DOHH2 (cell line): ENCODE results near the gene PCDH9.

Source experiments
- H3F3A ChIP-seq: fragments of 200-600 bp; sonication (generic), shearing (Covaris generic); 2 replicates; pipeline ENCODE4 v1.6.0; 2016; ENCODE audit warnings: antibody characterized with exemption, mild to moderate bottlenecking; ENCODE audit not compliant: control insufficient read depth, insufficient read depth
- H3K27ac ChIP-seq: fragments of 200-600 bp; sonication (generic); 2 replicates; pipeline ENCODE4 v1.5.1; 2014; ENCODE audit warnings: low read depth, mild to moderate bottlenecking, low read length, moderate library complexity
- H3K27me3 ChIP-seq: fragments of 200-600 bp; sonication (generic); 2 replicates; pipeline ENCODE4 v1.6.1; 2014; ENCODE audit warnings: mild to moderate bottlenecking, low read length, mixed read lengths; ENCODE audit not compliant: control insufficient read depth
- H3K36me3 ChIP-seq: fragments of 200-600 bp; sonication (generic); 2 replicates; pipeline ENCODE4 v1.6.1; 2014; ENCODE audit warnings: mild to moderate bottlenecking, low read length, moderate library complexity, mixed read lengths; ENCODE audit not compliant: control insufficient read depth
- H3K4me1 ChIP-seq: fragments of 200-600 bp; sonication (generic); 2 replicates; pipeline ENCODE4 v1.6.1; 2014; ENCODE audit warnings: mild to moderate bottlenecking, low read length, mixed read lengths; ENCODE audit not compliant: control insufficient read depth
- H3K4me2 ChIP-seq: fragments of 200-600 bp; sonication (generic); 2 replicates; pipeline ENCODE4 v1.6.0; 2014; ENCODE audit warnings: mild to moderate bottlenecking, low read length, moderate library complexity
- H3K4me3 ChIP-seq: fragments of 200-600 bp; sonication (generic); 2 replicates; pipeline ENCODE4 v1.5.1; 2014; ENCODE audit warnings: mild to moderate bottlenecking, low read length, mixed read lengths
- H3K79me2 ChIP-seq: fragments of 200-600 bp; sonication (generic); 2 replicates; pipeline ENCODE4 v1.6.1; 2014; ENCODE audit warnings: mild to moderate bottlenecking, low read length, mixed read lengths; ENCODE audit not compliant: control insufficient read depth
- H3K9me2 ChIP-seq: fragments of 200-600 bp; sonication (generic); replicated peaks from 2 replicates; pipeline ENCODE4 v1.6.1; 2014; ENCODE audit warnings: mild to moderate bottlenecking, low read length, mixed read lengths; ENCODE audit not compliant: control insufficient read depth
- H3K9me3 ChIP-seq: fragments of 200-600 bp; sonication (generic); 2 replicates; pipeline ENCODE4 v1.6.1; 2014; ENCODE audit warnings: antibody characterized with exemption, low read length, mixed read lengths; ENCODE audit not compliant: control insufficient read depth, insufficient read depth
- H4K20me1 ChIP-seq: fragments of 200-600 bp; sonication (generic); 2 replicates; pipeline ENCODE4 v1.6.0; 2014; ENCODE audit warnings: low read depth, mild to moderate bottlenecking, antibody characterized with exemption, low read length, moderate library complexity; ENCODE audit not compliant: control insufficient read depth, insufficient read depth
- CTCF ChIP-seq: fragments of 200-600 bp; sonication (generic); IDR thresholded peaks from one replicate; pipeline ENCODE4 v1.5.1; 2014; ENCODE audit warnings: antibody characterized with exemption, mild to moderate bottlenecking, low read depth, low read length; ENCODE audit not compliant: poor library complexity, severe bottlenecking
- EZH2phosphoT487 ChIP-seq: fragments of 200-600 bp; sonication (generic); IDR thresholded peaks from 2 replicates; pipeline ENCODE4 v1.6.1; 2017; ENCODE audit warnings: borderline replicate concordance, mild to moderate bottlenecking, antibody characterized with exemption, low read length, moderate library complexity, mixed read lengths

The PCDH9 gene

GRCh38 chr13:66829803-66830202, 400.3 kb downstream of the PCDH9 start:
- Histone ChIP-seq H3K9me2 (no peaks in the 10 kb centered on the region), H3K9me3 (no peaks in the 10 kb centered on the region), H3K27ac (no peak overlapping the region), H3K4me2 (no peak overlapping the region), H3K4me1 (peaks cover 15% of the 10 kb centered on the region), H4K20me1 (no peaks in the 10 kb centered on the region), H3K36me3 (no peaks in the 10 kb centered on the region), H3K79me2 (no peaks in the 10 kb centered on the region), H3K27me3 (no peaks in the 10 kb centered on the region), H3K4me3 (no peak overlapping the region), H3F3A (no peaks in the 10 kb centered on the region)
- TF ChIP-seq EZH2phosphoT487, result no peak
- no peak for TF ChIP-seq CTCF

- Histone ChIP-seq H3K36me3 (no peaks in the 10 kb centered on the region), H3K9me3 (no peaks in the 10 kb centered on the region), H3K27me3 (no peaks in the 10 kb centered on the region), H3K27ac (no peak overlapping the region), H3F3A (no peaks in the 10 kb centered on the region), H3K4me2 (no peak overlapping the region), H3K4me3 (no peak overlapping the region), H4K20me1 (no peaks in the 10 kb centered on the region), H3K9me2 (no peaks in the 10 kb centered on the region), H3K4me1 (peaks cover 10% of the 10 kb centered on the region), H3K79me2 (no peaks in the 10 kb centered on the region)
- TF ChIP-seq CTCF (no peak), EZH2phosphoT487 (no peak)
These were observed 403.7 kb downstream of the PCDH9 start for GRCh38 chr13:66826398-66826797.

- Histone ChIP-seq H3K4me2 (no peak overlapping the region), H4K20me1 (no peaks in the 10 kb centered on the region), H3F3A (no peaks in the 10 kb centered on the region), H3K36me3 (no peaks in the 10 kb centered on the region), H3K27me3 (no peaks in the 10 kb centered on the region), H3K79me2 (no peaks in the 10 kb centered on the region), H3K4me1 (no peaks in the 10 kb centered on the region), H3K9me3 (no peaks in the 10 kb centered on the region), H3K27ac (no peak overlapping the region), H3K9me2 (no peaks in the 10 kb centered on the region), H3K4me3 (no peak overlapping the region)
- TF ChIP-seq EZH2phosphoT487 (no peak), CTCF (no peak)
These were observed 408.6 kb downstream of the PCDH9 start for GRCh38 chr13:66821551-66821950.

- TF ChIP-seq EZH2phosphoT487, result no peak
- no peak for TF ChIP-seq CTCF
- H4K20me1 ChIP-seq, result no peaks in the 10 kb centered on the region
- H3K4me3 ChIP-seq, result no peak overlapping the region
- no peaks in the 10 kb centered on the region for H3K27me3 ChIP-seq
- H3K9me2 ChIP-seq, result no peaks in the 10 kb centered on the region
- H3K27ac ChIP-seq, result no peak overlapping the region
- no peaks in the 10 kb centered on the region; the same call in 1 of the 2 replicates for H3K9me3 ChIP-seq
- no peaks in the 10 kb centered on the region for H3F3A ChIP-seq
- no peaks in the 10 kb centered on the region for H3K79me2 ChIP-seq
- H3K4me2 ChIP-seq, result no peak overlapping the region
- no peaks in the 10 kb centered on the region for H3K4me1 ChIP-seq
- no peaks in the 10 kb centered on the region for H3K36me3 ChIP-seq
These were observed 418.7 kb downstream of the PCDH9 start for GRCh38 chr13:66811455-66811854.
